RWPE2 (cell line): Measurements from ENCODE around the gene PCDHGA3.

ENCODE experiments used
- ATAC-seq: fragments of 200-7000 bp; cut with Tn5 transposase; 3 replicates; pipeline ENCODE4 v1.9.1; 2021; ENCODE audit warnings: low read depth
- DNase-seq: peaks from one replicate; pipeline ENCODE4 v3.0.0-alpha.2; 2020; ENCODE audit warnings: low spot score
- H3K27ac ChIP-seq: fragments of 450-650 bp; 2 replicates; pipeline ENCODE4 v1.5.1; 2017; ENCODE audit warnings: mild to moderate bottlenecking; ENCODE audit not compliant: poor library complexity, severe bottlenecking
- H3K27me3 ChIP-seq: fragments of 250-450 bp; sonication (Bioruptor Pico); 2 replicates; pipeline ENCODE4 v1.5.1; 2021; ENCODE audit warnings: mild to moderate bottlenecking, moderate library complexity; ENCODE audit not compliant: insufficient read depth, poor library complexity, severe bottlenecking
- H3K36me3 ChIP-seq: fragments of 250-450 bp; sonication (Bioruptor Pico); 2 replicates; pipeline ENCODE4 v1.5.1; 2020; ENCODE audit warnings: low read depth, mild to moderate bottlenecking, moderate library complexity
- H3K4me1 ChIP-seq: fragments of 250-450 bp; sonication (Bioruptor Pico); 2 replicates; pipeline ENCODE4 v1.5.1; 2021; ENCODE audit warnings: mild to moderate bottlenecking, moderate library complexity; ENCODE audit not compliant: insufficient read depth, poor library complexity, severe bottlenecking
- H3K4me3 ChIP-seq: fragments of 250-450 bp; sonication (Bioruptor Pico); 2 replicates; pipeline ENCODE4 v1.5.1; 2021; ENCODE audit warnings: mild to moderate bottlenecking, moderate library complexity; ENCODE audit not compliant: severe bottlenecking
- H3K9me3 ChIP-seq: fragments of 250-450 bp; sonication (Bioruptor Pico); 2 replicates; pipeline ENCODE4 v1.5.1; 2021; ENCODE audit warnings: mild to moderate bottlenecking, moderate library complexity; ENCODE audit not compliant: severe bottlenecking
- CTCF ChIP-seq: fragments of 450-650 bp; IDR thresholded peaks from one replicate; pipeline ENCODE4 v1.5.1; 2017; ENCODE audit warnings: mild to moderate bottlenecking, moderate library complexity; ENCODE audit not compliant: poor library complexity, severe bottlenecking

PCDHGA3 gene

GRCh38 chr5:141366016-141366896 lies 22.6 kb downstream of the PCDHGA3 start:
- H3K27ac ChIP-seq = no peak overlapping the region
- DNase-seq = no peak
- H3K4me1 ChIP-seq = no peaks in the 10 kb centered on the region
- TF ChIP-seq CTCF = no peak
- no peaks in the 10 kb centered on the region for H3K36me3 ChIP-seq
- ATAC-seq = no peak
- peaks cover 97% of the 10 kb centered on the region for H3K27me3 ChIP-seq
- no peak overlapping the region for H3K4me3 ChIP-seq
- peaks cover 18% of the 10 kb centered on the region for H3K9me3 ChIP-seq

- ATAC-seq (peak; percentile 75), DNase-seq (no peak)
- TF ChIP-seq CTCF = peak; percentile 57
- Histone ChIP-seq H3K27ac (no peak within 1 kb of the TSS), H3K27me3 (peaks cover 82% of the 10 kb centered on the region), H3K4me3 (no peak within 1 kb of the TSS), H3K4me1 (no peaks in the 10 kb centered on the region), H3K36me3 (no peaks in the 10 kb centered on the region), H3K9me3 (peaks cover 2% of the 10 kb centered on the region)
Measured at GRCh38 chr5:141369994-141370848, 26.6 kb downstream of the PCDHGA3 start, which contains the start of gene PCDHGB3. Gene PCDHGB3 (plus strand): TSS chr5:141370242. CDS start chr5:141370395, 153 bp downstream.

- Histone ChIP-seq H3K27me3 (peaks cover 66% of the 10 kb centered on the region), H3K9me3 (no peaks in the 10 kb centered on the region), H3K36me3 (no peaks in the 10 kb centered on the region), H3K4me1 (no peaks in the 10 kb centered on the region), H3K4me3 (no peak overlapping the region), H3K27ac (no peak overlapping the region)
- ATAC-seq (no peak), DNase-seq (no peak)
- TF ChIP-seq CTCF = no peak
Measured at GRCh38 chr5:141371572-141372475, 28.2 kb downstream of the PCDHGA3 start.

GRCh38 chr5:141373673-141374317 lies 30.2 kb downstream of the PCDHGA3 start, which contains the start of gene PCDHGA6:
Gene PCDHGA6 (plus strand): TSS chr5:141373891. CDS start chr5:141374084, 193 bp downstream.
- ATAC-seq (peak; percentile 60), DNase-seq (no peak)
- no peaks in the 10 kb centered on the region for H3K36me3 ChIP-seq
- no peaks in the 10 kb centered on the region for H3K4me1 ChIP-seq
- H3K27me3 ChIP-seq = peaks cover 47% of the 10 kb centered on the region
- TF ChIP-seq CTCF = peak; percentile 94
- H3K27ac ChIP-seq = no peak within 1 kb of the TSS
- H3K4me3 ChIP-seq = peak within 1 kb of the TSS; percentile 27
- H3K9me3 ChIP-seq = no peaks in the 10 kb centered on the region
